A549 (cell line): Measurements from ENCODE around the gene PYGO2. TPM values are rescaled to one million over a fixed set of nuclear protein-coding genes. Genes with fewer than 3 reads are reported as not detected.

Experiments used
- polyA plus RNA-seq, 4 experiments: library from polyadenylated mRNA; depleted of rRNA in 3 of 4; stranded (reverse); fragments of >200 nt; fragmentation: RNase III in 1 of 4; extraction: RNeasy Plus Mini Kit Qiagen cat#74134 plus additional on column Dnase treatment in 1 of 4; gene quantifications; 2 replicates in 3 of 4; 3 replicates in 1 of 4; pipeline ENCODE4 v1.2.3, GENCODE V29; 2011 to 2017
- small RNA-seq, 6 experiments: library from RNA; depleted of rRNA; stranded (forward); fragments of <200 nt; gene quantifications; one replicate each; pipeline ENCODE3, GENCODE V24; 2012

PYGO2 gene
- polyA plus RNA-seq, 2 of the 4 experiments (the other 2 are of a cell fraction) = 18.3 to 24.6 TPM

Small RNAs within 50 kb of the gene (small RNA-seq; reads per million reads assigned to genes)
- 0 reads per million in 6 experiments for gene MIR4258
- 0 reads per million in 6 experiments for gene RF00017

Other genes with a start within 250 kb of the PYGO2 start
- gene KCNN3, start 91.5 kb downstream of the PYGO2 start, polyA plus RNA-seq (2011; rRNA removed) = 0.03 and 0.08 TPM in 2 replicates
- gene KCNN3, start 91.5 kb downstream of the PYGO2 start, polyA plus RNA-seq (2017; fragmentation: RNase III; extraction: RNeasy Plus Mini Kit Qiagen cat#74134 plus additional on column Dnase treatment) = 0.01 to 0.04 TPM in 2 of 3 replicates, not detected in the other
- 31.4 and 35.7 TPM in 2 replicates for gene PMVK, start 25.1 kb downstream of the PYGO2 start, polyA plus RNA-seq (2011; rRNA removed)
- gene PMVK, start 25.1 kb downstream of the PYGO2 start, polyA plus RNA-seq (2017; fragmentation: RNase III; extraction: RNeasy Plus Mini Kit Qiagen cat#74134 plus additional on column Dnase treatment) = 52.0 to 57.3 TPM (median 53.0 TPM) in 3 replicates
- gene PBXIP1, start 5.7 kb downstream of the PYGO2 start, polyA plus RNA-seq (2011; rRNA removed) = 15.0 and 16.8 TPM in 2 replicates
- 13.9 to 22.4 TPM (median 20.8 TPM) in 3 replicates for gene PBXIP1, start 5.7 kb downstream of the PYGO2 start, polyA plus RNA-seq (2017; fragmentation: RNase III; extraction: RNeasy Plus Mini Kit Qiagen cat#74134 plus additional on column Dnase treatment)
- 174 and 203 TPM in 2 replicates for gene SHC1, start 9.0 kb upstream of the PYGO2 start, polyA plus RNA-seq (2011; rRNA removed)
- gene SHC1, start 9.0 kb upstream of the PYGO2 start, polyA plus RNA-seq (2017; fragmentation: RNase III; extraction: RNeasy Plus Mini Kit Qiagen cat#74134 plus additional on column Dnase treatment) = 117 to 124 TPM (median 118 TPM) in 3 replicates
- 725 and 787 TPM in 2 replicates for gene CKS1B, start 12.9 kb upstream of the PYGO2 start, polyA plus RNA-seq (2011; rRNA removed)
- 345 to 366 TPM (median 356 TPM) in 3 replicates for gene CKS1B, start 12.9 kb upstream of the PYGO2 start, polyA plus RNA-seq (2017; fragmentation: RNase III; extraction: RNeasy Plus Mini Kit Qiagen cat#74134 plus additional on column Dnase treatment)
- gene FLAD1, start 21.6 kb upstream of the PYGO2 start, polyA plus RNA-seq (2011; rRNA removed) = 43.5 and 57.1 TPM in 2 replicates
- gene FLAD1, start 21.6 kb upstream of the PYGO2 start, polyA plus RNA-seq (2017; fragmentation: RNase III; extraction: RNeasy Plus Mini Kit Qiagen cat#74134 plus additional on column Dnase treatment) = 34.1 to 38.2 TPM (median 36.0 TPM) in 3 replicates
- 0.32 TPM in 1 of 2 replicates, not detected in the other for gene LENEP, start 31.8 kb upstream of the PYGO2 start, polyA plus RNA-seq (2011; rRNA removed)
- gene LENEP, start 31.8 kb upstream of the PYGO2 start, polyA plus RNA-seq (2017; fragmentation: RNase III; extraction: RNeasy Plus Mini Kit Qiagen cat#74134 plus additional on column Dnase treatment) = not detected in 3 replicates
- gene ZBTB7B, start 41.0 kb upstream of the PYGO2 start, polyA plus RNA-seq (2011; rRNA removed) = 20.5 and 20.8 TPM in 2 replicates
- gene ZBTB7B, start 41.0 kb upstream of the PYGO2 start, polyA plus RNA-seq (2017; fragmentation: RNase III; extraction: RNeasy Plus Mini Kit Qiagen cat#74134 plus additional on column Dnase treatment) = 24.7 to 30.7 TPM (median 29.0 TPM) in 3 replicates
- 1.0 and 1.5 TPM in 2 replicates for gene DCST2, start 72.0 kb upstream of the PYGO2 start, polyA plus RNA-seq (2011; rRNA removed)
- 0.23 to 0.46 TPM (median 0.43 TPM) in 3 replicates for gene DCST2, start 72.0 kb upstream of the PYGO2 start, polyA plus RNA-seq (2017; fragmentation: RNase III; extraction: RNeasy Plus Mini Kit Qiagen cat#74134 plus additional on column Dnase treatment)
- 0.06 TPM in 1 of 2 replicates, not detected in the other for gene DCST1, start 72.0 kb upstream of the PYGO2 start, polyA plus RNA-seq (2011; rRNA removed)
- gene DCST1, start 72.0 kb upstream of the PYGO2 start, polyA plus RNA-seq (2017; fragmentation: RNase III; extraction: RNeasy Plus Mini Kit Qiagen cat#74134 plus additional on column Dnase treatment) = not detected in 3 replicates
- gene ADAM15, start 89.5 kb upstream of the PYGO2 start, polyA plus RNA-seq (2011; rRNA removed) = 25.6 and 33.6 TPM in 2 replicates
- 33.0 to 35.2 TPM (median 34.2 TPM) in 3 replicates for gene ADAM15, start 89.5 kb upstream of the PYGO2 start, polyA plus RNA-seq (2017; fragmentation: RNase III; extraction: RNeasy Plus Mini Kit Qiagen cat#74134 plus additional on column Dnase treatment)
- 3.1 and 4.9 TPM in 2 replicates for gene EFNA4, start 102.0 kb upstream of the PYGO2 start, polyA plus RNA-seq (2011; rRNA removed)
- gene EFNA4, start 102.0 kb upstream of the PYGO2 start, polyA plus RNA-seq (2017; fragmentation: RNase III; extraction: RNeasy Plus Mini Kit Qiagen cat#74134 plus additional on column Dnase treatment) = 6.1 to 8.7 TPM (median 7.5 TPM) in 3 replicates
- gene EFNA3, start 117.1 kb upstream of the PYGO2 start, polyA plus RNA-seq (2011; rRNA removed) = 1.9 and 2.6 TPM in 2 replicates
- gene EFNA3, start 117.1 kb upstream of the PYGO2 start, polyA plus RNA-seq (2017; fragmentation: RNase III; extraction: RNeasy Plus Mini Kit Qiagen cat#74134 plus additional on column Dnase treatment) = 2.0 to 3.2 TPM (median 2.7 TPM) in 3 replicates
- 38.9 and 64.6 TPM in 2 replicates for gene EFNA1, start 166.1 kb upstream of the PYGO2 start, polyA plus RNA-seq (2011; rRNA removed)
- 19.1 to 25.4 TPM (median 25.1 TPM) in 3 replicates for gene EFNA1, start 166.1 kb upstream of the PYGO2 start, polyA plus RNA-seq (2017; fragmentation: RNase III; extraction: RNeasy Plus Mini Kit Qiagen cat#74134 plus additional on column Dnase treatment)
- 39.3 and 39.4 TPM in 2 replicates for gene SLC50A1, start 174.1 kb upstream of the PYGO2 start, polyA plus RNA-seq (2011; rRNA removed)
- 28.2 to 30.7 TPM (median 28.9 TPM) in 3 replicates for gene SLC50A1, start 174.1 kb upstream of the PYGO2 start, polyA plus RNA-seq (2017; fragmentation: RNase III; extraction: RNeasy Plus Mini Kit Qiagen cat#74134 plus additional on column Dnase treatment)
- gene DPM3, start 178.7 kb upstream of the PYGO2 start, polyA plus RNA-seq (2011; rRNA removed) = 22.8 and 33.7 TPM in 2 replicates
- 67.5 to 83.0 TPM (median 80.3 TPM) in 3 replicates for gene DPM3, start 178.7 kb upstream of the PYGO2 start, polyA plus RNA-seq (2017; fragmentation: RNase III; extraction: RNeasy Plus Mini Kit Qiagen cat#74134 plus additional on column Dnase treatment)
- gene KRTCAP2, start 211.5 kb upstream of the PYGO2 start, polyA plus RNA-seq (2011; rRNA removed) = 154 and 227 TPM in 2 replicates
- gene KRTCAP2, start 211.5 kb upstream of the PYGO2 start, polyA plus RNA-seq (2017; fragmentation: RNase III; extraction: RNeasy Plus Mini Kit Qiagen cat#74134 plus additional on column Dnase treatment) = 216 to 218 TPM (median 217 TPM) in 3 replicates
- gene TRIM46, start 212.1 kb upstream of the PYGO2 start, polyA plus RNA-seq (2011; rRNA removed) = 1.1 and 1.5 TPM in 2 replicates
- gene TRIM46, start 212.1 kb upstream of the PYGO2 start, polyA plus RNA-seq (2017; fragmentation: RNase III; extraction: RNeasy Plus Mini Kit Qiagen cat#74134 plus additional on column Dnase treatment) = 1.7 to 2.8 TPM (median 2.7 TPM) in 3 replicates
- gene THBS3, start 246.1 kb upstream of the PYGO2 start, polyA plus RNA-seq (2011; rRNA removed) = 13.8 and 16.2 TPM in 2 replicates
- 8.9 to 14.2 TPM (median 12.1 TPM) in 3 replicates for gene THBS3, start 246.1 kb upstream of the PYGO2 start, polyA plus RNA-seq (2017; fragmentation: RNase III; extraction: RNeasy Plus Mini Kit Qiagen cat#74134 plus additional on column Dnase treatment)
- gene MTX1, start 246.9 kb upstream of the PYGO2 start, polyA plus RNA-seq (2011; rRNA removed) = 53.4 and 73.9 TPM in 2 replicates
- 64.5 to 67.2 TPM (median 67.1 TPM) in 3 replicates for gene MTX1, start 246.9 kb upstream of the PYGO2 start, polyA plus RNA-seq (2017; fragmentation: RNase III; extraction: RNeasy Plus Mini Kit Qiagen cat#74134 plus additional on column Dnase treatment)